Fibroblast of mammary gland (primary cell): ENCODE measurements around the gene SIGLEC8.

Experiments
- DNase-seq: peaks from one replicate; pipeline ENCODE4 v3.0.0-alpha.2; 2010; ENCODE audit warnings: low read depth
- H3K4me3 ChIP-seq: 2 replicates; pipeline ENCODE4 v1.5.1; 2011; ENCODE audit warnings: low read depth, mild to moderate bottlenecking, low read length, moderate library complexity; ENCODE audit not compliant: control insufficient read depth
- TF ChIP-seq, protein P1 (sequence below): conservative IDR thresholded peaks from 2 replicates; pipeline ENCODE4 v1.5.1; 2011; ENCODE audit warnings: low read depth, low read length, inconsistent platforms; ENCODE audit not compliant: control insufficient read depth, insufficient read depth

Gene SIGLEC8

DNA sequence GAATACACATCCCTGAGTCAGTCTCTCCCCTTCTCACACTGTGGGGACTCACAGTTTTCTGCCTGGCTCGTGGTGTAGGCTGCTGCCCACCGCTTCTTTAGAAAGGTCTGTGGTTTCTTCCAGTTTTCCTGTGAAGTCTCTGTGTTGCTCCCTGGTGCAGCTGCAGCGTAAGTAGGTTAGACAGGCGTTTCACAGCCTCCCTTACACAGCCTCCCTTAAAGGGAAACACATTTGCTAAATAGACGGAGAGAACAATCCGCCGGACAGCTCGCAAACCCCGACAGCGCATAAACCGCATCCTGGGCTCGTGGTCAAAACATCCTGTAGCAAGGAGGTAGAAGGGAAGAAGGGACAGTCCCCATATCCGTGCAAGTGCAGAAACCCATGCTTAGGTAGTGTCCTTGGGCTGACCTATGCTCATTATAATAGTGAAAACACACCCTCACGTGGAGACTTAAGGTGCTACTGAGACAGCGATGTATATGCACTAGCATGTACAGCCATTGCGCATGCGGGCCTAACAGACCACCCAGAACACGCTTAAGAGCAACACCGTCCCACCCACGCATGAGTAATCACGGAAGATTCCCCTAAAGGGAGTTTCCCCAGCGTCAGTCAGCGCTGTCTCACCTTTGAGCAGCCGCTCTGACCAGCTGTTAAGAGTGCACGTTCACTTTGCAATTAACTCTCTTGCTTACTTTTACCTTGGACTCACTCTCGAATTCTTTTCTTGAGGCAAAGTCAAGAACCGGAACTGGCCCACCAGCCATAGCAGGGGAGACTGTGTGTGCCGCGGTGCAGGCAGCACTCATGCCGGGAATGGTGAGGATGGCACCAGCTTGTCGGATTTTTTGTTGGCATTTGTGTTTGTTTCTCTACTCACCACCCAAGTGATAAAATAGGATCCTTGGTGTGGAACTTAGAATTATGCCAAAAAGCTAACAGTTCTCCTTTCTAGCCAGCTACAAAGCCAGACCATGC lies 16.6 kb downstream of the SIGLEC8 start:
- TF ChIP-seq, protein P1, sequence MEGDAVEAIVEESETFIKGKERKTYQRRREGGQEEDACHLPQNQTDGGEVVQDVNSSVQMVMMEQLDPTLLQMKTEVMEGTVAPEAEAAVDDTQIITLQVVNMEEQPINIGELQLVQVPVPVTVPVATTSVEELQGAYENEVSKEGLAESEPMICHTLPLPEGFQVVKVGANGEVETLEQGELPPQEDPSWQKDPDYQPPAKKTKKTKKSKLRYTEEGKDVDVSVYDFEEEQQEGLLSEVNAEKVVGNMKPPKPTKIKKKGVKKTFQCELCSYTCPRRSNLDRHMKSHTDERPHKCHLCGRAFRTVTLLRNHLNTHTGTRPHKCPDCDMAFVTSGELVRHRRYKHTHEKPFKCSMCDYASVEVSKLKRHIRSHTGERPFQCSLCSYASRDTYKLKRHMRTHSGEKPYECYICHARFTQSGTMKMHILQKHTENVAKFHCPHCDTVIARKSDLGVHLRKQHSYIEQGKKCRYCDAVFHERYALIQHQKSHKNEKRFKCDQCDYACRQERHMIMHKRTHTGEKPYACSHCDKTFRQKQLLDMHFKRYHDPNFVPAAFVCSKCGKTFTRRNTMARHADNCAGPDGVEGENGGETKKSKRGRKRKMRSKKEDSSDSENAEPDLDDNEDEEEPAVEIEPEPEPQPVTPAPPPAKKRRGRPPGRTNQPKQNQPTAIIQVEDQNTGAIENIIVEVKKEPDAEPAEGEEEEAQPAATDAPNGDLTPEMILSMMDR = no peak
- no peak overlapping the region for H3K4me3 ChIP-seq
- DNase-seq = peak; percentile 10

DNA sequence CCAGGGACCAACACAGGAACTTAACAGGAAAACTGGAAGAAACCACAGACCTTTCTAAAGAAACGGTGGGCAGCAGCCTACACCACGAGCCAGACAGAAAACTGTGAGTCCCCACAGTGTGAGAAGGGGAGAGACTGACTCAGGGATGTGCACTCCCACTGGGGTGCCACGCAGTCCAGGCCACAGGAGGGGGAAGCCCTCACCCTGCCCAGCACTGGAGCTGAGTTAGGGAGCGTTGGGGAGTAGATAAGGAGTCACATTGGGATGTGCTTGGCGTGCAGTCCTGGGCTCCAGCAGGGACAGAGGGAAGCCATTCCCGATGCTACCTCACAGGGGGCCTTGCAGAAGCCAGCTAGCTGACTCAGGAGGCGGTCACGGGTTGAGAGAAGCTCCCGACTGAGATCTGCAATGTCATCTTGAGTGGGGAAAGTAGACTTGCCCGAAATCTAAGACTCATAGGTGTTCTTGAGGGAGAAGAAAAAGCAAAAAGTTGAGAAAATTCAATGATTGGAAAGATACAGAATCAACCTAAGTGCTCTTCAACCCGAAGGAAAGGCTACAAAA lies 17.3 kb downstream of the SIGLEC8 start:
- peak; percentile 18 for DNase-seq
- H3K4me3 ChIP-seq = no peak overlapping the region
- TF ChIP-seq, protein P1 = no peak

DNA sequence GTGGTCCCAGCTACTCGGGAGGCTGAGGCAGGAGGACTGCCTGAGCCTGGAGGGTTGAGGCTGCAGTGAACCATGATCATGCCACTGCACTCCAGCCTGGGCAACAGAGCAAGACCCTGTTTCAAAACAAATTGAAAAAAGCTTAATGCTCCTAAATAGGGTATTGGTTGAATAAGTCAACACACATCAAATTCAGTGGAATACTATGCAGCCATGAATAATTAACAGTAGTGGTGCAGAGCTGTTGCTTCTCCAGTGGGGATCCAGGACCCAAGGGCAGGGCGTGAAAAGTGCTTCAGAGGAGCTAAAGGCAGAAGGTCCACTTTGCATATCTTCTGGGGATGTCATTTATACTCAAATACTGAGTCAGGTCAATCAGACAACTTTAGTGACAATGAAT lies 18.2 kb downstream of the SIGLEC8 start:
- no peak overlapping the region for H3K4me3 ChIP-seq
- TF ChIP-seq, protein P1 = no peak
- no peak for DNase-seq

DNA sequence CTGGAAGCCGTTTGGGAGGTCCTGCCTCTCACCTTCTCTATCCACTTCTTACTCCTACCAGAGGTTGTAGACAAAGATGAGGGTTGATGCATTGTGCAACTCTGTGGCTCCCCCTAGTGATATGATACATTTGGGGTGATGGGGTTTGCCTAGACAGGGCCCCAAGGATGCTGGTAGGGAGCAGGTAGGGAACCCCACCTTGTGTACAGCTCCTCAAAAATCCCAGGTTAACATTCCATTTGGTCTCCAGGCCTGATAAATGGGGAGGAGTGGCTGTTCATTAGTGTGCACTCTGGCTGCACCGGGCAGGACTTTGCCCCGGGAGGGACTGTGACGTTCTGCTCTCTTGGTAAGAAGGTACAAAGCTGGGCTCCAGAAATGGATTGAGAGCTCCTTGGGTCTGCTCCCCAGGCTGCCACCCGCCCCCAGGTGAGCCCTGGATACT lies 19.2 kb downstream of the SIGLEC8 start:
- no peak overlapping the region for H3K4me3 ChIP-seq
- TF ChIP-seq, protein P1 = peak; percentile 39
- DNase-seq = peak; percentile 16

DNA sequence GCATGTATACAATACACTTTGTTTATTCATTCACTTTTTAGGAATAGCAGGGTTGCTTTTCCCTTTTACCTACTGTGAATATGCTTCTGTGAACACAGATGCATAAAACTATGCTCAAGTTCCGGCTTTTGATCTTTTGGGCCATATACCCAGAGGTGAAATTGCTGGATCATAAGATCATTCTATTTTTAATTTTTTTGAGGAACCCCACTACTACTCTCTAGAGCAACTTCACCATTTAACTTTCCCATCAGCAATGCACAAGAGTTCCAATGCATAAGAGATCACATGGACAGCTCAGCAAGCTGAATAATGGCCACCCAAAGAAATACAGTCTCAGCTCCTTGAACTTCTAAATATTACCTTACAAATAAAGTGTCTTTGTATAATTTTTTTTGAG lies 23.8 kb downstream of the SIGLEC8 start:
- TF ChIP-seq, protein P1 = no peak
- no peak overlapping the region for H3K4me3 ChIP-seq
- DNase-seq = no peak

DNA sequence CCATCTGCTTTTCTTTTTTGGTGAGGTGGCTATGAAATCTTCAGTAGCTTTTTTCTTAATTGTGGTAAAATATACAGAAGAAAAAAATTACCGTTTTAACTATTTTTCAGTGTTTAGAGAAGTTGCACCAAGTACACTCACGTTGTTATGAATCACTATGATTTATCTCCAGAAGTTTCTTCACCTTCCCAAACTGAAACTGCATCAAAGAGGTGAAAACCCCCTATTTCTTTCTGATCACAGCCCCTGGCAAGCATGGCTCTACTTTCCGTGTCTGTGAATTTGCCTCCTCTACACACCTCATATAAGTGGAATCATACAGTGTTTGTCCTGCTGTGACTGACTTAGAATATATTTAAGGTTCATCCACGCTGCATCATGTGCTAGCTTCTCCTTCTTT lies 25.2 kb downstream of the SIGLEC8 start:
- no peak overlapping the region for H3K4me3 ChIP-seq
- no peak for DNase-seq
- TF ChIP-seq, protein P1 = no peak
